Measurements from ENCODE around the gene MTHFSD. TPM values are rescaled to one million over a fixed set of nuclear protein-coding genes. Genes with fewer than 3 reads are reported as not detected.

MTHFSD gene
- total RNA-seq, 1 donor from 2014 or later: 29.1 TPM

DNA sequence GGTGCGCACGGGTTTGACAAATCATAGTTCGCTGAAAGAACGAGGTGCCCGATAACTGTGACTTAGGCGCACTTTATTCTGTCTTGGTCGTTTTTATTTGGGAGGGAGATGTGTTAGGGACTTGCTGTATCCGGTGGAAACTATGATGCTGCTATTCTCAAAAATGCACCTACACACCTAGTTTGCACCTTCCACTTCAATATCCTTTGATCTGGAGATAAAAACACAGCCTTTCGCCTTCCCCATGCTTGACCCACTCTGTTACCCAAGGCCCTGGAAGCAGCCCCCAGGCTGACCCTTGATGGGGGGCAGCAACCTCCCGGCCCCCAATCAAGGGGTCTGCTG, 59.7 kb downstream of the MTHFSD start:
- Mint-ChIP-seq H3K9me3 (no peaks in the 10 kb centered on the region), H3K4me1 (no peaks in the 10 kb centered on the region), H3K27me3 (peaks cover 72% of the 10 kb centered on the region), H3K4me3 (no peak overlapping the region), H3K27ac (no peak overlapping the region), H3K36me3 (ENCODE audit: low read depth) (no peaks in the 10 kb centered on the region)
- intact Hi-C loops (cut with micrococcal nuclease): no loop called here
- DNase-seq: no peak

DNA sequence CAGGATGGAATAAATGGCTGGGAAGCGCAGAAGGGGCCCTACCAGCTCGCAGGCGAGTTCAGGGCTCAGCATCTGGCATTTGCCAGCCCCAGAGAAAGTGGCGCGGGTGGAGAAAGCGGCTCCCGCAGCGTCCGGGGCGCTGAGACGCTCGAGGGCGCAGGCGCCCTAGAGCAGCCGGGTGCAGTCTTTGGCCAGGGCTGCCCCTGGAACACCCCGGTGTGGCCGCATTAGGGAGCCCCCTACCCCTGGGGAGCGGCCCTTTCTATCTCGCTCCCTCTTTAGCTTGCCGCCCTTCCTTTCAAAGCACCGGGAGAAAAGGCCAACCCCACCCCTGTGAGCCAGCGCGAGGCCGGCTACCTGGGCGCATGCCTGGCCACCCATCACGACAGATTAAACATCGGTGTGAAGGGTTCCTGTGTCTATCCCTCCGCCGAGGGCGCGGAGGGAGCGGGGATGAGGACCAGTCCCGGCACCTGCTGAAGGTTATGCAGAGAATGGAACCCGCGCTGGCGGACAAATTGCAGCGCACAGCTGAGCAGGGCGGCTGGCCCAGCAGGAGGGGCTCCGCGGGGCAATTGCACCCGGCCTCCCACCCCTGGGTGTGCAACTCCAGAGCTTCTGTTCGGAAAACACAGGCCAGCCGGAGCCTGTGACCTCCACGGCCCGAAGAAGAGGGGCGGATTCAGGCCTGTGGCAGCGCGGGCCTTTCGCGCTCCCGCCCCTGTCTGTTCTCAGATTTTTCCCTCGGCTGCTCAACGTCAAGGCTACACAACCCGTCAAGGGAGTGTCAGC, 60.3 kb downstream of the MTHFSD start:
- H3K27ac Mint-ChIP-seq: no peak overlapping the region
- H3K4me1 Mint-ChIP-seq: no peaks in the 10 kb centered on the region
- H3K9me3 Mint-ChIP-seq: no peaks in the 10 kb centered on the region
- peaks cover 71% of the 10 kb centered on the region for H3K27me3 Mint-ChIP-seq
- H3K36me3 Mint-ChIP-seq (ENCODE audit: low read depth): no peaks in the 10 kb centered on the region
- no peak for DNase-seq
- no peak overlapping the region for H3K4me3 Mint-ChIP-seq
- intact Hi-C loops (cut with micrococcal nuclease): no loop called here

DNA sequence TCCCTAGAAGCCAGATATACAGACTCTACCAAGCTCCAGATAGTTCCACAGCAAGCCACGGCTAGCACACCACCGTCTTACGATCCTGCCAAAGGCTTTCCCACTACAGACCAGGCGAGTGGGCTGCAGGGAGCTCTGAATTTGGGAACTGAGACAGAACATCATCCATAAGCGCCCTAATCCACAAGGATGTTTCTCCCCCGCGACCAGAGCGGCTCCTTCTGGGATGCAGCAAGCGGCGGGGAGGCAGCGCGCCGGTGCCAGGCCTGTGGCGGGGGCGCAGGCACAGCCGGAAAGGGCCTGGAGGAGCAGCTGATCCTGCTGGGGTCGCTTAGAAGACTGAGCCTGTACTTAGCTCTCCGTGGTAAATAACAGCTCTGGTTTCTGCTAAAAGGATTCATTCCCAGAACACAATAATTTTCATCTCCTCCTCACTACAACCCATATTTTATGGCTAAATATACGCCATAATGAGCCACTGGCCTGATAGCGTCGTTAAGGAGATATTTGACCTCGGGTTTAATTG, 60.9 kb downstream of the MTHFSD start:
- intact Hi-C loops (cut with micrococcal nuclease): no loop called here
- DNase-seq: no peak
- Mint-ChIP-seq H3K4me3 (no peak overlapping the region), H3K9me3 (no peaks in the 10 kb centered on the region), H3K4me1 (no peaks in the 10 kb centered on the region), H3K36me3 (ENCODE audit: low read depth) (no peaks in the 10 kb centered on the region), H3K27ac (no peak overlapping the region), H3K27me3 (peaks cover 65% of the 10 kb centered on the region)

DNA sequence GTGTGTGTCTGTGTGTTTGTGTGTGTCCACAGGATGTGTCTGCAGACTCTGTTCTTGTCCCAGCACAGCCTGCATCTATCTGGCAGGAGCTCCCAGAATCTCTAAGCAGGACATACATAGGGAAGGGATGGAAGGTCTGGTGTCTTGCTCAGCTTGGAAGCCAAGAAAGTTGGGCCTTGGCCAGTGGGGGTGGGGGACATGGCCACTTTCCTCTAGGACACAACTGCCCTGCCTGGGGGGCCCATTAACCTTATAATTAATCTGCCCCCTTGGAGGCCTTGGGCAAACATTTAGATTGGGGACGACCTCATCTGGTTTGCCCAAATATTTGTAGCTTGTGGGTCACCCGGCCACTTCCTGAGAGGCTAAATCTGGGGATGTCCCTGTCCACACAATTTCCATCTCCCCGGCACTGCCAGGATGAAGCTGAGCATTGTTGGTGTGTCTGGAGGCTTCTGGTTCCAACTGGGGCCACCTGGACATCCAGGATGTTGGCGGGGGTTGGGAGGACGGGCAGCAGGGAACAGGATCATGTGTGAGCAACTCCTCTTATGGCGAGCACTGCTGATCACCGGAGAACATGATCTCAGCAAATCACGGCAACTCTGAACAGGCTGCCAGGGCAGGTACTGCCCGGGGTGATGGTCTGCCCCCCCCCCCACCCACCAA, 61.9 kb downstream of the MTHFSD start:
- Mint-ChIP-seq H3K27me3 (peaks cover 63% of the 10 kb centered on the region), H3K27ac (no peak overlapping the region), H3K36me3 (ENCODE audit: low read depth) (no peaks in the 10 kb centered on the region), H3K4me1 (no peaks in the 10 kb centered on the region), H3K4me3 (no peak overlapping the region), H3K9me3 (no peaks in the 10 kb centered on the region)
- DNase-seq: no peak
- intact Hi-C loops (cut with micrococcal nuclease): no loop called here

DNA sequence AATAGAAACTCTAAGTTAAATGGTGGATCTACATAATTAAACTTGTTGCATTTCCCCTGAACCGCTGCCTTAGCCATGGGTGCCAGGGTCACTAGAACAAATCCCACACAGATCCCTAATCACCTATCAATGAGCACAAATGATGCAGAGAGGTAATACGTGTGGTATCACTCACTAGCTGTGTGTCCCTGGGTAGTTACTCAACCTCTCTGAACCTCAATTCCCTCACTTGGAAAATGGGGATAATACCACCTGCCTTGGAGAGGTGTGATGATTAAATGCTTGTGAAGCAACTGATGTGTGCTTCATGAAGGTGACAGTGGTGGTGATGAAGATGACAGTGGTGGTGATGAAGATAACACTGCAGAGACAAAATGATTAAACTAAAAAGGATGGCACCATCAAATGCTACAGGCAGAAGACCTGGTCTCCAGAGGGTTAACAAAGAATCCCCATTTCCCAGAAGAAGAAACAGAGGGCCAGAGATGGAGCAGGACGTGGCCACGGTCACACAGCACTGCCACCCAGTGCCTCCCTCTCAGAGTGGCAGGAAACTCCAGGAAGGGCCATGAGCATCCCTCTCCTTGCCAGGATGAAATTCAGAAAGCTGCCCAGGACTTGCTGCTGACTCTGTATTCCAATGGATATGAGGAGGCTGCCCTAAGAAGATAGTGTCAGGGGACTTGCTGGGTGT, 62.6 kb downstream of the MTHFSD start:
- Mint-ChIP-seq H3K4me1 (no peaks in the 10 kb centered on the region), H3K27ac (no peak overlapping the region), H3K36me3 (ENCODE audit: low read depth) (no peaks in the 10 kb centered on the region), H3K9me3 (no peaks in the 10 kb centered on the region), H3K27me3 (peaks cover 62% of the 10 kb centered on the region), H3K4me3 (no peak overlapping the region)
- intact Hi-C loops (cut with micrococcal nuclease): no loop called here
- no peak for DNase-seq

DNA sequence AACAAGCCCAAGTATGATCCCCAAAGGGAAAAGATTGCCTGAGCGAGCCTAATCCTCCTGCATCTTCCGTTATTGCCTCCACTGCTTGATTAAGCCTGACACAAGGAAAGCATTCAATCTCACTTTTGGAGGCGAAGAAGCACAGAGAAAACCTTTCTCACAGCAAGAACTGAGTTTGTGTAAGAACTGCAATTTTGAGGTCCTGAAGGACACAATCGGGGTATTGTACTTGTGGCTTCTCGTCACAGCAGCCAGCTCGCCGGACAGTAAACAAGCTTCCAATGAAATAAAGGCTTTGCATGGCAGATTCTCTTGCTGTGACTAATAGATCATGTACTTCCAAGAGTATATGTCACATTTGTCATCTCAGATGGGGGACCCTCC, 63.4 kb downstream of the MTHFSD start:
- intact Hi-C loops (cut with micrococcal nuclease): no loop called here
- no peak overlapping the region for H3K27ac Mint-ChIP-seq
- H3K27me3 Mint-ChIP-seq: peaks cover 58% of the 10 kb centered on the region

DNA sequence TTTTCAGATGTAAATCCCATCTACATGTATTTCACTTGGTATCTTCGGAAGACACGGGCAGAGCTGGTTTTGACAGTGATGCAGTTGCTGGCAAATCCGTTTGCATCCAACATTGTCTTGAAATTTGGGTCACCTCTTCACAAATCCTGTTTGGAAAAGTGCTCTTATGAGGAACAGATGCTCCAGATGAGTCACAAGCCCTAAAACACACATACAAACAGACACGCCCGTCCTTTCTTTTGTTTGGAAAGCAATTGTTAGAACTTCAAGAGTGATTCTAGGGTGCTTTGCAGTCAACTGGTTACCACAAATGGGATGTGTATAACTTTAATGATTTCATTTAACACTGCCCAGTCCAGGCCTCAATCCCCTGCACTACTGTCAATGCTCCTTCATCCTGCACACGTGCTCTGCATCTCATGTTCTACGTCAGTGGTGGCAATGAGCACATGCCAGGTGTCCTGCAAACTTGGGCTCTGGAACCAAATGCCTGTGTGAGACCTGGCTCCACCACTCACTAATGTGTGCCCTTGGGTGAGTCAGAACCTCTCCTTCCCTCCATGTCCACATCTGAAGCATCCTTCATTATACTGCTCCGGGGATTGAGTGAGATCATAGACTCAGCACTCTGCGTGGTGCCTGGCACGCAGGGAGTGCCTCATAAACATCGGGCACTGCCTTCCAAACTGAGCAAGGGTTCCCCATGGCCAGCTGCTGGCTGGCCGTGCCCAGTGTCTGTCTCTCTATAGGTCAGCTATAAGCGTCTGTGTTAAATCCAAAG, 64.0 kb downstream of the MTHFSD start:
- no peaks in the 10 kb centered on the region for H3K4me1 Mint-ChIP-seq
- H3K9me3 Mint-ChIP-seq: no peaks in the 10 kb centered on the region
- no peak for DNase-seq
- no peak overlapping the region for H3K27ac Mint-ChIP-seq
- intact Hi-C loops (cut with micrococcal nuclease): no loop called here
- H3K4me3 Mint-ChIP-seq: no peak overlapping the region
- H3K27me3 Mint-ChIP-seq: peaks cover 52% of the 10 kb centered on the region
- no peaks in the 10 kb centered on the region for H3K36me3 Mint-ChIP-seq (ENCODE audit: low read depth)

More for the DNA sequence above, 63.4 kb downstream of the MTHFSD start:
- H3K4me3 Mint-ChIP-seq: no peak overlapping the region
- DNase-seq: no peak
- H3K36me3 Mint-ChIP-seq (ENCODE audit: low read depth): no peaks in the 10 kb centered on the region
- no peaks in the 10 kb centered on the region for H3K4me1 Mint-ChIP-seq
- H3K9me3 Mint-ChIP-seq: no peaks in the 10 kb centered on the region

DNA sequence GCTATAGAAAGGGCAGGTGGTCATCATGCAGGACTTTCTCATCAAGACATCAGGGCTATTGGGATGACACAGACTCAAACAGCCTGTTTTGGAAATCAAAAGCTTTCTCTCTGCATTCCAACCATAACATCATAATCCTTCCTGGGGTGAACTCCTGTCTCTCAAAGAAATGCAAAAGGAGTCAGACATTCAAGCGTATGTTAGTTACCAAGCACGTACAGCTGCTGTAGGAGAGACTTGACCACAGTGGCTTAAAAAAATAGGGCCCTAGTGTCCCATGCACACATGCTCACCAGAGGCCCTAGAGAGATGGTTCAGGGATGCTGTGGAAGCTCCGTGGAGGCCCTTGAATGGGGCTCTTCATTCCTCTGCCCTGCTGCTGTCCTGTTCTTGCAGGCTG, 69.3 kb downstream of the MTHFSD start:
- no peak overlapping the region for H3K27ac Mint-ChIP-seq
- no peak for DNase-seq
- no peak overlapping the region for H3K4me3 Mint-ChIP-seq
- peaks cover 12% of the 10 kb centered on the region for H3K27me3 Mint-ChIP-seq
- intact Hi-C loops (cut with micrococcal nuclease): no loop called here
- no peaks in the 10 kb centered on the region for H3K36me3 Mint-ChIP-seq (ENCODE audit: low read depth)
- no peaks in the 10 kb centered on the region for H3K9me3 Mint-ChIP-seq
- no peaks in the 10 kb centered on the region for H3K4me1 Mint-ChIP-seq

DNA sequence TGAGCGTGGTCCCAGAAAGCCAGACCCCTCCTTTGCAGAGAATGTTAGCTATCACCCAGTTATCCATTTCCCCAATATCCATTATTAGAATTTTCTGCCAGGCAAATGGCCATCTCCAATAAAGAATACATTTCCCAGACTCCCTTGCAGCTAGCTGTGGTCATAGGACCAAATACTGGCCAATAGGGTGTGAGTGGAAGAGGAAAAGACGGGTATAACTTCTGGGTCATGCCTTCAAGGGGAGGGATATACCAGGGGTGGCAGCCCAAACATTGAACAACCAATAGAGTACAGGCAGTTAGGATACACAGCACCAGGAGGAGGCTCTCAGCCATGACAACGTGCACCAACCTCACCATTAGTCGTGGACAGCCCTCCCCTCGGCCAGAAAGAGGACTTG, 70.8 kb downstream of the MTHFSD start:
- Mint-ChIP-seq H3K4me3 (no peak overlapping the region), H3K27me3 (peaks cover 6% of the 10 kb centered on the region), H3K27ac (no peak overlapping the region), H3K36me3 (ENCODE audit: low read depth) (no peaks in the 10 kb centered on the region), H3K4me1 (no peaks in the 10 kb centered on the region), H3K9me3 (no peaks in the 10 kb centered on the region)
- intact Hi-C loops (cut with micrococcal nuclease): no loop called here
- no peak for DNase-seq

DNA sequence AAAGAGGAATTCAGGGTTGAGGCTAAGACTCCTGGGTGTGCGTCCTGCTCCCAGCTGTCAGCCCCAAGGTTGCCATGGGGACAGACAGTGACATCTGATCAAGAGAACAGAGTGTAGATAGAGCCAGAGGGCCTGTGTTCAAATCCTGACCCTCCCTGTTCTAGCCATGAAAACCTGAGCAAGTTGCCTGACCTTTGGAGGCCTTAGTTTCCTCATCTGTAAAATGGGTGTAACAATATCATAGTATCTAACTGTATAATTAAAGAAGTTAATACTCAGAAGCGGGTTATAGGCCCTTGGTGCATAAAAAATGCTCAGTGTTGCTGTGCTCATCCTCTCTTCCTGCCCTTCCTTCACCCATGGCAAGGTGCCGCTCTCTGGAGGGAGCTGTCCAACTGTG, 73.4 kb downstream of the MTHFSD start:
- Mint-ChIP-seq H3K27me3 (peaks cover 13% of the 10 kb centered on the region), H3K27ac (no peak overlapping the region), H3K4me3 (no peak overlapping the region), H3K9me3 (no peaks in the 10 kb centered on the region), H3K36me3 (ENCODE audit: low read depth) (no peaks in the 10 kb centered on the region), H3K4me1 (no peaks in the 10 kb centered on the region)
- intact Hi-C loops (cut with micrococcal nuclease): no loop called here
- DNase-seq: no peak

DNA sequence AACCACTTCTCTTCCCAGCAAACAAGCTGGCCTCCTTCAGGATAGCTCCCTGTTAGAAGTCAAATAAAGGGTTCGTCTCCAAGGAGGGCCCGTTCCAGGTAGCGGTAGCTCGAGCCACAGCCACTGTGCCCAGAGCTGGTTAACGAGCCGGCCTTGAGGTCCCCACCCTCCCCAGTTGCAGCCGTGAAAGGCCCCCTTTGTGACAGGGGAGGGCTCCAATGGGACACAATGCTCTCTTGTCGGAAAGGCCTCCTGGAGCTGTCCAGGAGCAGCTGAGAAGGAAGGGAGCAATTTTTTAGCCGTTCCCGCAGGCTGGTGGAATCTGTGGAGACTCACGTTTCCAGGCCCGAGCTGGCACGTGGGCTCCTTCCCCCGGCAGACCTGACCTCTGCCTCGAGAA, 74.6 kb downstream of the MTHFSD start:
- H3K27ac Mint-ChIP-seq: no peak overlapping the region
- H3K36me3 Mint-ChIP-seq (ENCODE audit: low read depth): no peaks in the 10 kb centered on the region
- DNase-seq: no peak
- H3K27me3 Mint-ChIP-seq: peaks cover 17% of the 10 kb centered on the region
- H3K4me1 Mint-ChIP-seq: no peaks in the 10 kb centered on the region
- intact Hi-C loops (cut with micrococcal nuclease): no loop called here
- H3K9me3 Mint-ChIP-seq: no peaks in the 10 kb centered on the region
- H3K4me3 Mint-ChIP-seq: no peak overlapping the region

Measured in activated CD4-positive, alpha-beta T cell treated with anti-CD3 and anti-CD28 coated beads, Interleukin-2, amount 10 ng/mL, durations not matched to agents 24 days and 14 days (primary cell).